ENCODE data around the gene PDLIM4.

DNA sequence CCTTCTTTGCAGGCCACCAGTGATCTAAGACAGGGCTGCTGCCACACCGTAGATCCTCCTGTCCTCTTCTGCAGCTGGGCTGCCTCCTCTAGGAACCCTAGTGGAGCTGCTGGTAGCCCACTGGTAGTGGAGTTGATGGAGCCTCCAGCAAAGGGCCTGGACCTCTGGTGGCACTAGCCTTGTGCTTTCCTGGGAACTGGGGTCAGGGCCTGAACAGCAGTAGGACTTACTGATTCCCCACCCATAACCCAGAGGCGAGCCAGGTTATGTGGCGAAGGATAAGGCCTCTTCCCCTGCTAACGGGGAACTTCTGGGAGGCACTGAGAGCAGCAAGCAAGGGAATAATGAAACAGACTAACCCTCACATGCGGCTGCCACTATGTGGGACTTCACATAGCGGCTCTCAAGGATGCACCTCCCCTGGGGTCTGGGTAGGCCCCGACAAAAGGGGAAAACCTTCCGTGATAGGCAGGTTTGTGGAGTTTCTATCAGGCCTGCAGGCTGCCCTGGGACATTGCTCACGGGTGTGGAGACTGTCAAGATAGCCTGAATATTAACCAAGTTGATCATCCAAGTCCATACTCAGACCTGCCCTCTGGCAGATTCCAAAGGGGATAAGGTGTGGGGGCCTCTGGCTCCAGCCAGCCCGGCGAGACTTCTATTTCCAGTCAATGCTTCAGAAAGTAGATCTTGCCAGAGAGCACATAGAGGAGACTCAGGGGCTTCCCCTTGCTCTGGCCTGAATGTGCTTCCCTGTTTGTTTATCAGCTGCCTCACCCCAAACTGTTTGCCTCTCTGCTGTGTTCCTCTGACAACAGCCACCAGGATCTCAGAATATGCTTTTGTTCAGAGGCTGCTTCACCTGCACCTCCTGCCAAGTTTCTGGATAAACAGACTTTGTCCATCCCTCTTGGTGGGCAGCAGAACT is 44.1 kb downstream of the PDLIM4 start:
- no peak for TF ChIP-seq CTCF (IDR thresholded peaks at IDR 0.05)
- TF ChIP-seq POLR2A (IDR thresholded peaks at IDR 0.05): no peak

Data from heart left ventricle (tissue), 13 donors.